Measurements from ENCODE around the gene RYR2. TPM values are rescaled to one million over a fixed set of nuclear protein-coding genes. Genes with fewer than 3 reads are reported as not detected.

The RYR2 gene
- total and polyA plus RNA-seq, 3 donors from 2014 or later = 5.4 to 9.5 (median 9.1) TPM

- peak; percentile 31 for DNase-seq
- Histone ChIP-seq H3K27ac (no peak overlapping the region), H3K4me3 (no peak overlapping the region), H3K9me3 (no peaks in the 10 kb centered on the region), H3K36me3 (ENCODE audit: low read depth, missing control alignments) (no peaks in the 10 kb centered on the region), H3K4me1 (no peaks in the 10 kb centered on the region), H3K27me3 (no peaks in the 10 kb centered on the region)
- 60 to 67% methylated on average over 3 of the region's 3 CpGs for WGBS, 2 donors
- intact Hi-C loops (cut with DNase I; ENCODE audit: low total_unique reads) = no loop called here
- TF ChIP-seq POLR2A (IDR thresholded peaks at IDR 0.05) (no peak), CTCF (IDR thresholded peaks at IDR 0.05) (no peak)
Observed at GRCh38 chr1:237098541-237098940, 56.6 kb downstream of the RYR2 start.

DNA sequence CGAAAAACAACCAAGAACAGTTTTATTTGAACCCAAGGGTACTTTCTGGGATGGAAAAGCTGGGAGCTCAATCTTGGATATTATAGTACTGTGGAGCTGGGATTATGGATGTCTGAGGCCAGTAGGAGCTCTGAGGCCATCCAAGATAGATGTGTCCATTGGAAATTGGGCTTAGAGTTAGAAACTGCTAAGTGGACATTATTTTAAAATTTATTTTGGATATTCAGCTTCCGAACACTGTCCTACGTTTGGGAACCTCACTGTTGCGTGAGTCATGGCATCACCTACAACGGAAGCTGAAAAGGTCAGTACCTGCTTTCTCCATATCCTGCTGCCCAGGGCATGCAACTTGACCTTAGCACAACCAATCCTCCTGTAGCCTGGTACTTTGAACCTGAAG, 61.0 kb downstream of the RYR2 start:
- intact Hi-C loops (cut with DNase I; ENCODE audit: low total_unique reads) = no loop called here
- no peaks in the 10 kb centered on the region for H3K27me3 ChIP-seq
- H3K9me3 ChIP-seq = no peaks in the 10 kb centered on the region
- 85 to 96% methylated on average over 5 of the region's 5 CpGs for WGBS, 2 donors
- H3K4me3 ChIP-seq = no peak overlapping the region
- peaks cover 11% of the 10 kb centered on the region for H3K4me1 ChIP-seq
- DNase-seq = no peak
- H3K36me3 ChIP-seq (ENCODE audit: low read depth, missing control alignments) = no peaks in the 10 kb centered on the region
- TF ChIP-seq CTCF (IDR thresholded peaks at IDR 0.05) (no peak), POLR2A (IDR thresholded peaks at IDR 0.05) (no peak)
- H3K27ac ChIP-seq = no peak overlapping the region

GRCh38 chr1:237104096-237104495, 62.1 kb downstream of the RYR2 start:
- Histone ChIP-seq H3K27ac (no peak overlapping the region), H3K4me1 (peaks cover 15% of the 10 kb centered on the region), H3K27me3 (no peaks in the 10 kb centered on the region), H3K4me3 (no peak overlapping the region), H3K9me3 (no peaks in the 10 kb centered on the region), H3K36me3 (ENCODE audit: low read depth, missing control alignments) (no peaks in the 10 kb centered on the region)
- intact Hi-C loops (cut with DNase I; ENCODE audit: low total_unique reads) = no loop called here
- no peak for DNase-seq
- WGBS, 2 donors = 89 to 94% methylated on average over 9 of the region's 9 CpGs
- TF ChIP-seq CTCF (IDR thresholded peaks at IDR 0.05) (no peak), POLR2A (IDR thresholded peaks at IDR 0.05) (no peak)

GRCh38 chr1:237105826-237106225, 63.8 kb downstream of the RYR2 start:
- peaks cover 15% of the 10 kb centered on the region for H3K4me1 ChIP-seq
- no peaks in the 10 kb centered on the region for H3K27me3 ChIP-seq
- intact Hi-C loops (cut with DNase I; ENCODE audit: low total_unique reads) = no loop called here
- peak overlapping the region in 1 of 2 donors; percentile 7 for H3K27ac ChIP-seq
- TF ChIP-seq CTCF (IDR thresholded peaks at IDR 0.05) (no peak), POLR2A (IDR thresholded peaks at IDR 0.05) (no peak)
- H3K36me3 ChIP-seq (ENCODE audit: low read depth, missing control alignments) = no peaks in the 10 kb centered on the region
- 67 to 85% methylated on average over 5 of the region's 5 CpGs for WGBS, 2 donors
- peak; percentile 94 for DNase-seq
- no peaks in the 10 kb centered on the region for H3K9me3 ChIP-seq
- H3K4me3 ChIP-seq = no peak overlapping the region

GRCh38 chr1:237108297-237109040, 66.5 kb downstream of the RYR2 start:
- Histone ChIP-seq H3K27ac (no peak overlapping the region), H3K4me1 (peaks cover 15% of the 10 kb centered on the region), H3K4me3 (no peak overlapping the region), H3K9me3 (no peaks in the 10 kb centered on the region), H3K27me3 (no peaks in the 10 kb centered on the region), H3K36me3 (ENCODE audit: low read depth, missing control alignments) (no peaks in the 10 kb centered on the region)
- intact Hi-C loops (cut with DNase I; ENCODE audit: low total_unique reads) = no loop called here
- peak; percentile 28 for DNase-seq
- WGBS, 2 donors = 38 to 51% methylated on average over 8 of the region's 8 CpGs
- TF ChIP-seq POLR2A (IDR thresholded peaks at IDR 0.05) = no peak
- TF ChIP-seq CTCF (IDR thresholded peaks at IDR 0.05) = no peak
